HG02642 (cell line): ENCODE results near the gene PRKCI.
"Not testable (repeated sequence)": the region's sequence is repeated elsewhere in the genome, so short reads cannot be mapped to it uniquely, and the experiment has no call there.

Experiments used
- ATAC-seq: cut with Tn5 transposase; IDR thresholded peaks from one replicate; pipeline ENCODE4 v1.9.1; 2021; ENCODE audit warnings: mild to moderate bottlenecking; ENCODE audit not compliant: unreplicated experiment, poor library complexity

PRKCI gene

GRCh38 chr3:170277833-170278580 is 55.8 kb downstream of the PRKCI start:
- ATAC-seq = no peak

GRCh38 chr3:170278627-170279026 is 56.4 kb downstream of the PRKCI start:
- ATAC-seq = no peak

GRCh38 chr3:170290194-170290593 is 68.0 kb downstream of the PRKCI start:
- no peak for ATAC-seq

GRCh38 chr3:170295586-170295985 is 73.4 kb downstream of the PRKCI start:
- no peak for ATAC-seq

DNA sequence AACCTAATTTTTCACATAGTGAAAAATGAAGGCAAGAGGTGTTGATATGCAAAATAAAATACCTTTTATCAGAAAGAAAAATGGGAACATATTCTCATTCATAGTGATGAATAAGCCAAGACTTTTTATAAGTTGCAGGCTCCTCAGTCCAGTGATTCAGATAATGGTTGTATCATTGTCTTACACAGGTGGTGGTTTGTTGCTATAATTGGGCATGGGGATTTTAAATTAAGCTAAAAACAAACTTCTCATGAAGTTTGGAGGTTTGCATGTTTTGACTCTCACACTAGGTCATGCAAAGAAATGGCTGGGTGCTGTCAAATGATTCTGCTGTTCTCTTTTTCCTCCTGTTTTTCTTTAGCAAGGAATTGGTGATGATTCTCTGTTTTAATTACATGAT is 74.5 kb downstream of the PRKCI start:
- ATAC-seq = no peak

DNA sequence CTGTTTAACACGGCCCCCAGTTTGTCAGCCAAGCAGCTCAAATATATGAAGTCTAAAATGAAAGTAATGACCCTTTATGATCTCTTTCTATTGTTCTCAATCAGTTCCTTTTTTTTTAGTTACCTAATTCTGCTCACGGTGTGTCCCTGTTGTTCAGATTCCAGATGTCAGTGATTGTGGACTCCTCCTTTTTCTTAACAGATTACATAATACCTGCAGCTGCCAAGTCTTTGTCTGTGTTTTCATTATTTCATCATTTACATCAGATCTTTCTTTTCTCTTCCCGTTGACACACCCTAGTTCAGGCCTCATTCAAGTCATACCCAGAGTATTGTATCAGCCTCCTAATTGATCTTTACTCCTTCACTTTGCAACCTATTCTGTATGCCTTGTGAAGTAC is 79.2 kb downstream of the PRKCI start:
- no peak for ATAC-seq

- ATAC-seq = no peak
These were observed 79.8 kb downstream of the PRKCI start for GRCh38 chr3:170302008-170302407.

- no peak for ATAC-seq
These were observed 83.8 kb downstream of the PRKCI start for GRCh38 chr3:170306015-170306414.

GRCh38 chr3:170307671-170308405 is 85.6 kb downstream of the PRKCI start:
- ATAC-seq = no peak

- no peak for ATAC-seq
These were observed 86.8 kb downstream of the PRKCI start for GRCh38 chr3:170309046-170309445.

DNA sequence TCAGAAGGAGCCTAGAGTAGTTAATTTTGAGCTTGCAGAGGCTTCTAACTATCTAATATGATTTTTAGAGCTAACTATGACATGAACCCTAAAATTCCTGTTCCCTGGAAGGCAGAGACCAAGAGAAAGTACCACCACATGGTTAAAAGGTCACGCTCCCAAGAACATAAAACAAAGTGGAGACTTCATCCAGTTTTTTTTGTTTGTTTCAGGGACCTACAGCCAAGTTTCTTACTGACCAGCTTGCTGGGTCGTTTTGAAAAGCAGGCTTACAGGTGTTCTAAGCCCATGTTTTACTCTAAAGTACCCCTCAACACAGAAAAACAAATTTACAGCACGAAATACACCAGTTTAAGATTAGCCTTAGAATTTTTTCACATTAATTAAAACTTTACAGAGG is 95.7 kb downstream of the PRKCI start:
- no peak for ATAC-seq

DNA sequence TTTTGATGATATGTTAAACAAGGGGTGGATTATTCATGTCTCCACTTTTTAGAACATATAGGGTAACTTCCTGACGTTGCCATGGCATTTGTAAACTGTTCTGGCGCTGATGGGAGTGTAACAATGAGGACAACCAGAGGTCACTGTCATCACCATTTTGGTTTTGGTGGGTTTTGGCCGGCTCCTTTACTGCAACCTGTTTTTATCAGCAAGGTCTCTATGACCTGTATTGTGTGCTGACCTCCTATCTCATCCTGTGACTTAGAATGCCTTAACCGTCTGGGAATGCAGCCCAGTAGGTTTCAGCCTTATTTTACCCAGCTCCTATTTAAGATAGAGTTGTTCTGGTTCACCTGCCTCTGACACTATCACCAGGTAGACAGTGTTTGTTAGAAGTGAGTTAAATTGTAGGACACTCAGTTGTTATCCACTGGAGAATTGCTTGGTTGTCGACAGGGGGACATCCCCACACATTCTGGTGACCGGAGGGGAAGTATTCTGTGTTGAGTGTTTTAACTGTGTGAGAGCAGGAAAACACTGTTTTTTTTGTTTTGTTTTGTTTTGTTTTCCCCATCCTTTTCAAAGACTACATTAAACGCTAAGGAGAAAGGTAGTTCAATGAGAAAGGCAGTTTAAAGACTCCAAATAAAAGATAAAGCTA is 98.4 kb downstream of the PRKCI start:
- ATAC-seq = no peak

DNA sequence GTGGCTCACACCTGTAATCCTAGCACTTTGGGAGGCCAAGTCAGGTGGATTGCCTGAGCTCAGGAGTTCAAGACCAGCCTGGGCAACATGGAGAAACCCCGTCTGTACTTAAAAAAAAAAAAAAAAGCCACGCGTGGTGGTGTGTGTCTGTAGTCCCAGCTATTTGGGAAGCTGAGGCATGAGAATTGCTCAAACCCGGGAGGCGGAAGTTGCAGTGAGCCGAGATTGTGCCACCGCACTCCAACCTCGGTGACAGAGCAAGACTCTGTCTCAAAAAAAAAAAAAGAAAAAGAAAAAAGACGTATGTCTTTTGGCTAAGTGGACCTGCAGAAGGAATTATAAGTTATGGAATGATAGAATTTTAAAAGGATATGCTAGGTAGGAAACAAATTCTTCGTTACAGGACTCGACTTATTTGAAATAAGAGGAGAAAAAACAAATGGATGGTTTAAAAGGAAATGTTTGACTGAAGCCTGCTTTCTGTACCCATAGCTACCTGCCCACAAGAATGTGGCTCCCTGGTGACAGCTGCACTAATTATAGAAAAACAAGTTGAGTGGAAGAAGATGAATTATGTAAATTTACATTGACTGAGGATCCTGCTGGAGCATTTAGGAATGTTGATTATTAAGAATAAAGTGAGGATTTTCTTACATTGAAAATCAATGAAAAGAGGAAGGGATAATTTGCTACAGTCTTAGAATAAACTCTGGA is 99.3 kb downstream of the PRKCI start:
- no peak for ATAC-seq

GRCh38 chr3:170322566-170323269 is 100.5 kb downstream of the PRKCI start:
- ATAC-seq = no peak

DNA sequence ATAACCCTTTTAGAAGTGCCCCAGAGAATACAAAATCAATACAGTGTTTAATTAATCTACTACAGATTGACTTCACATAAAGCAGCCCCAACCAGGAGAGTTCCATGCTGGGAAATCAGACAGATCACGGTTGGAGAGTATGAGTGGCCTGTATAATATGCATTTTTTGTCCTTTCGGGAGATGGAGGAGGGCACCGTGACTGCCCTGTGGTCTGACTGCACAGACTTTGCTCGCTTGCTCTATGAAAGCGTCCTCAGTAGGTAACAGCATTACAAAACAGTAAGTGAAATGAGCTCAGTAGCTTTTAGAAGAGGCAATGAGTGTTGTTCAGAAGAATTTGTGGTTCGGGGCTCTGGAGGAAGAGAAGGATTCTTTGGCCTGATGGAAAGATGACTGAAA is 101.1 kb downstream of the PRKCI start:
- no peak for ATAC-seq

DNA sequence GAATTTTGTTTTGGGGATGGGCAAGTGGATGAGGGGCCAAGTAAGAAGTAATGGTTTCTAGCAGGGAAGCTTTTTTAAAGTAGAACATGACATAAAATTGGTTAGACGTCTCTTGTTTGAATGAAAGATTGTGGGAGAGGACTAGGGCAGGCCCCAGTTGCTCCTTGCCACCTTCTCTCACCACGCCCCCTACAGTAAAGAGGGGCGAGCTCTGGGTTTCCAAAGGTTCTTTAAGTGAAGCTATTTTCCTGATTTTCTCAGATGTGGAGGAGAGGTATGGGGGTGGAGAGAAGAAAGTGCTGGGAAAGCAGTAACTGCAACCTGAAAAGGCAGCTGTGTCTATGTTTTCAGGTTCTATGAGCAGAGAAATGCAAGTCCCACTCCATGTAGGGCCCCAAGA is 102.7 kb downstream of the PRKCI start:
- no peak for ATAC-seq

DNA sequence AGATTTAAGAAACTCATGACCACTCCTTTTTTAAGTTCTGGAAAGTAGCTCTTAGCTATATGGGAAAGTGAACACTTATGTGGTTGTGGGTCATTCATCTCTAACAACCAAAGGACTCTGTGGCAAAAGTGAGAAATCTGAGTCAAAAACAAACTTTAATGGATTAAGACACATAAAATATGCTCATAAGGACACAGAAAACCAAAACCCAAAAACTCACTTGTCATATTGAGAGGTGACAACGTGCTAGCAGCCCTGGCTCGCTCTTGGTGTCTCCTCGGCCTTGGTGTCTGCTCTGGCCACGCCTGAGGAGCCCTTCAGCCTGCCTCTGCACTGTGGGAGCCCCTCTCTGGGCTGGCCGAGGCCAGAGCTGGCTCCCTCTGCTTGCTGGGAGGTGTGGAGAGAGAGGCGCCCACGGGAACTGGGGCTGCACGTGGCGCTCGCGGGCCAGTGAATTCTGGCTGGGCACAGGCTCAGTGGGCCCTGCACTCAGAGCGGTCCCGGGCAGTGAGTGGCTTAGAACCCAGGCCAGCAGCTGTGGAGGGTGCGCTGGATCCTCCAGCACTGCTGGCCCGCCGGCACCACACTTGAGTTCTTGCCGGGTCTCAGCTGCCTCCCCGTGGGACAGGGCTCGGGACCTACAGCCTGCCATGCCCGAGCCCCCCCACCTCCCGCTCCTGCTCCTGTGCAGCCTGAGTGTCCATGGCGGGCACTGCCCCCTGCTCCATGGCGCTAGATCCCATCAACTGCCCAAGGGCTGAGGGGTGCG is 105.0 kb downstream of the PRKCI start:
- ATAC-seq = no peak

DNA sequence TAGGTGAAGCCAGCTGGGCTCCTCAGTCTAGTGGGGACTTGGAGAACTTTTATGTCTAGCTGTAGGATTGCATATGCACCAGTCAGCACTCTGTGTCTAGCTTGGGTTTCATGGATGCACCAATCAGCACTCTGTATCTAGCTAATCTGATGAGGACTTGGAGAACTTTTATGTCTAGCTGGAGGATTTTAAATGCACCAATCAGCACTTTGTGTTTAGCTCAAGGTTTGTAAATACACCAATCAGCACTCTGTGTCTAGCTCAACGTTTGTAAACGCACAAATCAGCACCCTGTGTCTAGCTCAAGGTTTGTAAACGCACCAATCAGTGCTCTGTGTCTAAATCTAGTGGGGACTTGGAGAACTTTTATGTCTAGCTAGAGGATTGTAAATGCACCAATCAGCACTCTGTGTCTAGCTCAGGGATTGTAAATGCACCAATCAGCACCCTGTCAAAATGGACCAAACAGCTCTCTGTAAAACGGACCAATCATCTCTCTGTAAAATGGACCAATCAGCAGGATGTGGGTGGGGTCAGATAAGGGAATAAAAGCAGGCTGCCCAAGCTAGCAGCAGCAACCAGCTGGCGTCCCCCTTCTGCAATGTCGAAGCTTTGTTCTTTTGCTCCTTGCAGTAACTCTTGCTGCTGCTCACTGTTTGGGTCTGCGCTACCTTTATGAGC is 105.8 kb downstream of the PRKCI start:
- not testable (repeated sequence) for ATAC-seq

GRCh38 chr3:170330366-170330765 is 108.1 kb downstream of the PRKCI start:
- no peak for ATAC-seq
